HepG2 (cell line): Measurements from ENCODE around the gene DAD1. TPM values are rescaled to one million over a fixed set of nuclear protein-coding genes. Genes with fewer than 3 reads are reported as not detected.

Source experiments
- BRD4 ChIP-seq: sonication (generic); formaldehyde crosslinking; IDR thresholded peaks from 2 replicates; pipeline ENCODE4 v1.4.0; 2020; ENCODE audit warnings: missing genetic modification reagents
- CBX5 ChIP-seq: sonication (generic); formaldehyde crosslinking; IDR thresholded peaks from 2 replicates; pipeline ENCODE4 v1.4.0; 2020; ENCODE audit warnings: missing genetic modification reagents, borderline replicate concordance
- ERF ChIP-seq: IDR thresholded peaks from 2 replicates; pipeline ENCODE4 v1.6.1; 2018; ENCODE audit warnings: missing biosample characterization, missing genetic modification reagents
- FIP1L1 ChIP-seq: fragments of 200-400 bp; formaldehyde crosslinking; IDR thresholded peaks from 2 replicates; pipeline ENCODE4 v1.6.1; 2018; ENCODE audit warnings: low read depth, mild to moderate bottlenecking, low read length, moderate library complexity, borderline replicate concordance; ENCODE audit not compliant: insufficient read depth
- HNRNPH1 ChIP-seq: fragments of 200-400 bp; formaldehyde crosslinking; optimal IDR thresholded peaks from 2 replicates; pipeline ENCODE3; 2017; ENCODE audit warnings: mild to moderate bottlenecking, low read depth, low read length
- PAF1 ChIP-seq: IDR thresholded peaks from 2 replicates; pipeline ENCODE4 v1.6.1; 2016; ENCODE audit warnings: missing genetic modification reagents, missing compliant biosample characterization
- RBAK ChIP-seq: sonication (generic); formaldehyde crosslinking; IDR thresholded peaks from 2 replicates; pipeline ENCODE4 v1.5.1; 2020; ENCODE audit warnings: mild to moderate bottlenecking, missing genetic modification reagents
- SP5 ChIP-seq: IDR thresholded peaks from 2 replicates; pipeline ENCODE4 v1.6.1; 2016; ENCODE audit warnings: low read depth, borderline replicate concordance
- TBL1XR1 ChIP-seq: fragments of 150-350 bp; IDR thresholded peaks from 2 replicates; pipeline ENCODE4 v1.6.1; 2014; ENCODE audit warnings: borderline replicate concordance, low read length; ENCODE audit not compliant: partially characterized antibody
- YY1 ChIP-seq: IDR thresholded peaks from 2 replicates; pipeline ENCODE4 v1.6.1; 2011; ENCODE audit warnings: low read length, low read depth, moderate library complexity, mild to moderate bottlenecking; ENCODE audit not compliant: insufficient read depth, insufficient replicate concordance
- ZMAT3 ChIP-seq: sonication (generic); formaldehyde crosslinking; conservative IDR thresholded peaks from 2 replicates; pipeline ENCODE4 v1.7.0; 2021; ENCODE audit warnings: missing genetic modification reagents
- ZNF121 ChIP-seq: sonication (generic); formaldehyde crosslinking; IDR thresholded peaks from 2 replicates; pipeline ENCODE4 v1.5.0; 2020; ENCODE audit warnings: mild to moderate bottlenecking, missing genetic modification reagents
- ZNF431 ChIP-seq: sonication (generic); formaldehyde crosslinking; IDR thresholded peaks from 2 replicates; pipeline ENCODE4 v1.9.0; 2022; ENCODE audit warnings: missing genetic modification reagents, low read depth, mild to moderate bottlenecking, borderline replicate concordance
- ZNF572 ChIP-seq: sonication (generic); formaldehyde crosslinking; IDR thresholded peaks from 2 replicates; pipeline ENCODE4 v1.5.1; 2020; ENCODE audit warnings: mild to moderate bottlenecking, missing genetic modification reagents
- ZNF605 ChIP-seq: sonication (generic); formaldehyde crosslinking; IDR thresholded peaks from 2 replicates; pipeline ENCODE4 v1.8.0; 2022; ENCODE audit warnings: mild to moderate bottlenecking, missing genetic modification reagents
- polyA plus RNA-seq, 8 experiments: library from polyadenylated mRNA; depleted of rRNA in 3 of 8; stranded (reverse) in 7 of 8; unstranded in 1 of 8; fragments of >200 nt; fragmentation: Illumina TruSeq in 4 of 8; extraction: Trizol in 4 of 8; gene quantifications; 2 replicates each; pipeline versions ENCODE4 v1.2.1 to v1.2.3, GENCODE V29; 2011 to 2016; ENCODE audit warnings: low read depth in 4 of 8, missing spikeins in 1 of 8, mixed read lengths in 1 of 8; ENCODE audit not compliant: insufficient read depth in 1 of 8
- total RNA-seq, 5 experiments: library from RNA; depleted of rRNA; stranded (reverse); fragments of >200 nt; fragmentation: Illumina TruSeq; extraction: Trizol; gene quantifications; 2 replicates each; pipeline ENCODE4 v1.2.3, GENCODE V29; 2016; ENCODE audit warnings: low read depth in 1 of 5
- TF ChIP-seq, protein P1 (sequence below): sonication (generic); formaldehyde crosslinking; IDR thresholded peaks from 2 replicates; pipeline ENCODE4 v1.8.1; 2023; ENCODE audit warnings: missing genetic modification reagents, mild to moderate bottlenecking, borderline replicate concordance
- TF ChIP-seq, protein P2 (sequence below): sonication (generic); formaldehyde crosslinking; IDR thresholded peaks from 2 replicates; pipeline ENCODE4 v1.4.0; 2020; ENCODE audit warnings: mild to moderate bottlenecking, missing genetic modification reagents, borderline replicate concordance
- TF ChIP-seq, protein P3 (sequence below): sonication (generic); formaldehyde crosslinking; IDR thresholded peaks from 2 replicates; pipeline ENCODE4 v1.4.0; 2020; ENCODE audit warnings: missing genetic modification reagents
- TF ChIP-seq, protein P4 (sequence below): sonication (generic); formaldehyde crosslinking; IDR thresholded peaks from 2 replicates; pipeline ENCODE4 v1.4.0; 2020; ENCODE audit warnings: missing genetic modification reagents
- TF ChIP-seq, protein P5 (sequence below): sonication (generic); formaldehyde crosslinking; conservative IDR thresholded peaks from 2 replicates; pipeline ENCODE4 v1.4.0; 2020; ENCODE audit warnings: missing genetic modification reagents

Gene DAD1
- total and polyA plus RNA-seq, 2 of the 13 experiments (the other 11 are each of a cell fraction or from before 2014, with no cell fraction given): 558 to 626 TPM

DNA sequence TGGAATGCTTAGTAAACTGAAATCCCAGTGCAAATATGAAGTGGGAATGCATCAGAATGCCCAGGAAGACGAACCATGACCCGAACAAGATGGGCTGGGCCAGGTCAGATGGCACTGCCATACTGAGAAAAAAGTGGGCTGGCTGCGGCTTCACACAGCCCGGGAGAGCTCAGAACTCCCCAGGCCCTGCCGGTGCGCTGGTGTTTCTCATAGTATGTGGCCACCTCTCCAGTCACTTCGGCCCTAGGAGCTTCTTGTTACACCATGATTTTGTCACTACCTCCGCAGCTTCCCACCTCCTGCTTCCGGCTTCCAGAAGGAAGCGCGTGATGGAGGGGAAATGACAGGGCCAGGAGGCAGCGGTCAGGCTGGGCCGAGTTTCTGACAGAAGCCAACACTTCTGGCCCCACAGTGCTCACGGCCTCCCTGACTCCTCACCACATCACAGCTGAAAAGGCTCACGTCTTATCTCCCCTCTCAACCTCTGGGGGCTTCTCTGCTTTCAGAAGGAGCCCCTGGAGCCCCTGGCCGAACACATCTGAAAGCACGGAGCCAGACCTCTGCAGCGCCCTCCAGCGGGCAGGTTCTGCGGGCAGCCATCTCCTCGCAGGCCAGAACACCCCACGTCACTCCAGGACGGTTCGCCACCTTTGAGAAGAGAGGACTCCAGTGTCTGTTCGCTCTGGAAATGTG lies 30.7 kb downstream of the DAD1 start (continued):
- TF ChIP-seq SP5 (CRISPR knock-in tag) (no peak), ZNF431 (0 out of 2 replicates have a peak, but pooled peaks have one; percentile 19), CBX5 (no peak), ZMAT3 (CRISPR knock-in tag) (no peak), ZNF605 (CRISPR knock-in tag) (no peak), ZNF121 (CRISPR knock-in tag) (no peak), FIP1L1 (no peak), YY1 (peak; percentile 45), BRD4 (no peak), ERF (no peak), ZNF572 (CRISPR knock-in tag) (peak; percentile 68; the same call in 1 of the 2 replicates), RBAK (CRISPR knock-in tag) (no peak), HNRNPH1 (no peak), PAF1 (CRISPR knock-in tag) (no peak), TBL1XR1 (no peak)
- TF ChIP-seq, protein P1, sequence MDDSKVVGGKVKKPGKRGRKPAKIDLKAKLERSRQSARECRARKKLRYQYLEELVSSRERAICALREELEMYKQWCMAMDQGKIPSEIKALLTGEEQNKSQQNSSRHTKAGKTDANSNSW (CRISPR knock-in tag): no peak
- TF ChIP-seq, protein P2, sequence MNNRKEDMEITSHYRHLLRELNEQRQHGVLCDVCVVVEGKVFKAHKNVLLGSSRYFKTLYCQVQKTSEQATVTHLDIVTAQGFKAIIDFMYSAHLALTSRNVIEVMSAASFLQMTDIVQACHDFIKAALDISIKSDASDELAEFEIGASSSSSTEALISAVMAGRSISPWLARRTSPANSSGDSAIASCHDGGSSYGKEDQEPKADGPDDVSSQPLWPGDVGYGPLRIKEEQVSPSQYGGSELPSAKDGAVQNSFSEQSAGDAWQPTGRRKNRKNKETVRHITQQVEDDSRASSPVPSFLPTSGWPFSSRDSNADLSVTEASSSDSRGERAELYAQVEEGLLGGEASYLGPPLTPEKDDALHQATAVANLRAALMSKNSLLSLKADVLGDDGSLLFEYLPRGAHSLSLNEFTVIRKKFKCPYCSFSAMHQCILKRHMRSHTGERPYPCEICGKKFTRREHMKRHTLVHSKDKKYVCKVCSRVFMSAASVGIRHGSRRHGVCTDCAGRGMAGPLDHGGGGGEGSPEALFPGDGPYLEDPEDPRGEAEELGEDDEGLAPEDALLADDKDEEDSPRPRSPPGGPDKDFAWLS: no peak
- TF ChIP-seq, protein P3, sequence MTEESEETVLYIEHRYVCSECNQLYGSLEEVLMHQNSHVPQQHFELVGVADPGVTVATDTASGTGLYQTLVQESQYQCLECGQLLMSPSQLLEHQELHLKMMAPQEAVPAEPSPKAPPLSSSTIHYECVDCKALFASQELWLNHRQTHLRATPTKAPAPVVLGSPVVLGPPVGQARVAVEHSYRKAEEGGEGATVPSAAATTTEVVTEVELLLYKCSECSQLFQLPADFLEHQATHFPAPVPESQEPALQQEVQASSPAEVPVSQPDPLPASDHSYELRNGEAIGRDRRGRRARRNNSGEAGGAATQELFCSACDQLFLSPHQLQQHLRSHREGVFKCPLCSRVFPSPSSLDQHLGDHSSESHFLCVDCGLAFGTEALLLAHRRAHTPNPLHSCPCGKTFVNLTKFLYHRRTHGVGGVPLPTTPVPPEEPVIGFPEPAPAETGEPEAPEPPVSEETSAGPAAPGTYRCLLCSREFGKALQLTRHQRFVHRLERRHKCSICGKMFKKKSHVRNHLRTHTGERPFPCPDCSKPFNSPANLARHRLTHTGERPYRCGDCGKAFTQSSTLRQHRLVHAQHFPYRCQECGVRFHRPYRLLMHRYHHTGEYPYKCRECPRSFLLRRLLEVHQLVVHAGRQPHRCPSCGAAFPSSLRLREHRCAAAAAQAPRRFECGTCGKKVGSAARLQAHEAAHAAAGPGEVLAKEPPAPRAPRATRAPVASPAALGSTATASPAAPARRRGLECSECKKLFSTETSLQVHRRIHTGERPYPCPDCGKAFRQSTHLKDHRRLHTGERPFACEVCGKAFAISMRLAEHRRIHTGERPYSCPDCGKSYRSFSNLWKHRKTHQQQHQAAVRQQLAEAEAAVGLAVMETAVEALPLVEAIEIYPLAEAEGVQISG (CRISPR knock-in tag): no peak
- TF ChIP-seq, protein P4, sequence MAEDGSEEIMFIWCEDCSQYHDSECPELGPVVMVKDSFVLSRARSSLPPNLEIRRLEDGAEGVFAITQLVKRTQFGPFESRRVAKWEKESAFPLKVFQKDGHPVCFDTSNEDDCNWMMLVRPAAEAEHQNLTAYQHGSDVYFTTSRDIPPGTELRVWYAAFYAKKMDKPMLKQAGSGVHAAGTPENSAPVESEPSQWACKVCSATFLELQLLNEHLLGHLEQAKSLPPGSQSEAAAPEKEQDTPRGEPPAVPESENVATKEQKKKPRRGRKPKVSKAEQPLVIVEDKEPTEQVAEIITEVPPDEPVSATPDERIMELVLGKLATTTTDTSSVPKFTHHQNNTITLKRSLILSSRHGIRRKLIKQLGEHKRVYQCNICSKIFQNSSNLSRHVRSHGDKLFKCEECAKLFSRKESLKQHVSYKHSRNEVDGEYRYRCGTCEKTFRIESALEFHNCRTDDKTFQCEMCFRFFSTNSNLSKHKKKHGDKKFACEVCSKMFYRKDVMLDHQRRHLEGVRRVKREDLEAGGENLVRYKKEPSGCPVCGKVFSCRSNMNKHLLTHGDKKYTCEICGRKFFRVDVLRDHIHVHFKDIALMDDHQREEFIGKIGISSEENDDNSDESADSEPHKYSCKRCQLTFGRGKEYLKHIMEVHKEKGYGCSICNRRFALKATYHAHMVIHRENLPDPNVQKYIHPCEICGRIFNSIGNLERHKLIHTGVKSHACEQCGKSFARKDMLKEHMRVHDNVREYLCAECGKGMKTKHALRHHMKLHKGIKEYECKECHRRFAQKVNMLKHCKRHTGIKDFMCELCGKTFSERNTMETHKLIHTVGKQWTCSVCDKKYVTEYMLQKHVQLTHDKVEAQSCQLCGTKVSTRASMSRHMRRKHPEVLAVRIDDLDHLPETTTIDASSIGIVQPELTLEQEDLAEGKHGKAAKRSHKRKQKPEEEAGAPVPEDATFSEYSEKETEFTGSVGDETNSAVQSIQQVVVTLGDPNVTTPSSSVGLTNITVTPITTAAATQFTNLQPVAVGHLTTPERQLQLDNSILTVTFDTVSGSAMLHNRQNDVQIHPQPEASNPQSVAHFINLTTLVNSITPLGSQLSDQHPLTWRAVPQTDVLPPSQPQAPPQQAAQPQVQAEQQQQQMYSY: no peak
- TF ChIP-seq, protein P5, sequence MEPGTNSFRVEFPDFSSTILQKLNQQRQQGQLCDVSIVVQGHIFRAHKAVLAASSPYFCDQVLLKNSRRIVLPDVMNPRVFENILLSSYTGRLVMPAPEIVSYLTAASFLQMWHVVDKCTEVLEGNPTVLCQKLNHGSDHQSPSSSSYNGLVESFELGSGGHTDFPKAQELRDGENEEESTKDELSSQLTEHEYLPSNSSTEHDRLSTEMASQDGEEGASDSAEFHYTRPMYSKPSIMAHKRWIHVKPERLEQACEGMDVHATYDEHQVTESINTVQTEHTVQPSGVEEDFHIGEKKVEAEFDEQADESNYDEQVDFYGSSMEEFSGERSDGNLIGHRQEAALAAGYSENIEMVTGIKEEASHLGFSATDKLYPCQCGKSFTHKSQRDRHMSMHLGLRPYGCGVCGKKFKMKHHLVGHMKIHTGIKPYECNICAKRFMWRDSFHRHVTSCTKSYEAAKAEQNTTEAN (CRISPR knock-in tag): no peak
